Measurements from ENCODE around the gene PPFIA1.
"Not testable (repeated sequence)": the region's sequence is repeated elsewhere in the genome, so short reads cannot be mapped to it uniquely, and the experiment has no call there.

PPFIA1 gene

GRCh38 chr11:70399681-70400112 lies 129.2 kb downstream of the PPFIA1 start:
- TF ChIP-seq POLR2A (IDR thresholded peaks at IDR 0.05; ENCODE audit: low read length) (peak; percentile 32), GATA1 (IDR thresholded peaks at IDR 0.05; ENCODE audit: low read depth, low read length) (no peak)

DNA sequence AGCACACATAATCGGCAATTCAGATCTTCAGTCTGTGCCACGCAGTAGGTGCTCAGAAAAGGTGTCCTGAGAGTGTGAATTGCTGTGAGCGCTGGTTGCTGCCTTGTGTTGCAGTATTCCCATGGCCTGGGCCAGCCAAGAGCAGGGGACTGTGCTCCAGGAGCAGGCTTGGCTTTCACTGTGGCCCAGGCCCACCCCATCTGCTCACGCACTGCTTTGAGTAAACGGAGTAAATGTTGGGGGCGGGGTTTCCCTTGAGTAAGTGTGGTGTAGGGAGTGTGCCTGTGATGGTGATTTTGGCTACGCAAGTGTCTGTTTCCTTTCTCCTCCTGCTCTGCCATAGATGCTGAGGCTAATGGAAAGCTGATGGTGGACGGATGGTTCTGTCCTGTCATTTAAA lies 130.2 kb downstream of the PPFIA1 start:
- TF ChIP-seq POLR2A (IDR thresholded peaks at IDR 0.05; ENCODE audit: low read length) (no peak), GATA1 (IDR thresholded peaks at IDR 0.05; ENCODE audit: low read depth, low read length) (no peak)
- DNase-seq: peak in 1 of 2 experiments; percentile 9

More at GRCh38 chr11:70399681-70400112, 129.2 kb downstream of the PPFIA1 start:
- peak; percentile 53 to 74 for DNase-seq

DNA sequence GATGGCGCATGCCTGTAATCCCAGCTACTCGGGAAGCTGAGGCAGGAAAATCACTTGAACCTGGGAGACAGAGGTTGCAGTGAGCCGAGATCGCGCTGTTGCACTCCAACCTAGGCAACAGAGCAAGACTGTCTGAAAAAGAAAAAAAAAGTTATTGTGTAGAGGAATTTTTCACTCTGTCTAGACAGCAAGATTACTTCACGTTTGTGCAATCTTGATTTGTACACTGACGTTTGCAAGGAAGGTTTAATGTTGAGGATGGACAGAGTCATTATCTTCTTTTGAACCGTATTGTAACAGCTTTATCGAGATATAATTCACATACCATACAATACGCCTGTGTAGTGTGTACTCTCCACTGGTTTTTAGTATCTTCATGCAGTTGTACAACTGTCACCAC lies 131.5 kb downstream of the PPFIA1 start:
- DNase-seq: no peak
- no peak for TF ChIP-seq GATA1 (IDR thresholded peaks at IDR 0.05; ENCODE audit: low read depth, low read length)
- no peak for TF ChIP-seq POLR2A (IDR thresholded peaks at IDR 0.05; ENCODE audit: low read length)

DNA sequence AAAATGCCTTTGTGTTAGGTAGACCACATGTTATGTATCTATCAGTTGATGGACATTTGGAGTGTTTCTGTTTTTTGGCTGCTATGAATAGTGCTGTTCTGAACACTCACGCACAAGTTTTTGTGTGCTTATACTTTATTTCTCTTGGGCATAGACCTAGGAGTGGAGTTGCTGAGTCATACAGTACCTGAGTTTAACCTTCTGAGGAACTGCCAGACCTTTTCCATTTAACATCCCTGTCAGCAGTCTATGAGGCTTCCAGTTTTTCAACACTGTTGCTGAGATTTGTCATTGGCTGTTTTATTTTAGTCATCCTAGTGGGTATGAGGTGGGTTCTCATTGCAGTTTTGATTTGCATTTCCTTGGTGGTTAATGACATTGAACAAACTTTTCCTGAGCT lies 132.2 kb downstream of the PPFIA1 start:
- DNase-seq: no peak
- TF ChIP-seq POLR2A (IDR thresholded peaks at IDR 0.05; ENCODE audit: low read length) (no peak), GATA1 (IDR thresholded peaks at IDR 0.05; ENCODE audit: low read depth, low read length) (no peak)

DNA sequence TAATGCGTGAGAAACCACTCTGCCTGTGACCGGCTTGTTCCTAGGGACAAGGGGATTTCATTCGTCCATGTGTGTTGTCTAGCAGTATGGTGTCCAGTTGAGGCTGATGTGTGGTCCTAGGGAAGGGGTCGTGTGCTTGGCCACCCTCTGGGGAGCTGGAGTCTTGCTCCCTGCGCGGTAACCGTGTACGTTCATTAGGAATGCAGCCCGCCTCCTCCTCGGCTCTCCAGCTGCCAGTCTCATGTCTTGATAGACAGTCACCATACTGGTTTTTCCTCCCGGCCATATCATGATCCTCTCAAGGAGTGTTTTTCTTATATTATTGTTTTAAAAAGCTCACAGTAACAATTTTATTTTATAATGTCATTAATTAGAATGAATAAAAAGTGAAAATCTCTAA lies 133.8 kb downstream of the PPFIA1 start:
- DNase-seq: no peak
- no peak for TF ChIP-seq GATA1 (IDR thresholded peaks at IDR 0.05; ENCODE audit: low read depth, low read length)
- no peak for TF ChIP-seq POLR2A (IDR thresholded peaks at IDR 0.05; ENCODE audit: low read length)

DNA sequence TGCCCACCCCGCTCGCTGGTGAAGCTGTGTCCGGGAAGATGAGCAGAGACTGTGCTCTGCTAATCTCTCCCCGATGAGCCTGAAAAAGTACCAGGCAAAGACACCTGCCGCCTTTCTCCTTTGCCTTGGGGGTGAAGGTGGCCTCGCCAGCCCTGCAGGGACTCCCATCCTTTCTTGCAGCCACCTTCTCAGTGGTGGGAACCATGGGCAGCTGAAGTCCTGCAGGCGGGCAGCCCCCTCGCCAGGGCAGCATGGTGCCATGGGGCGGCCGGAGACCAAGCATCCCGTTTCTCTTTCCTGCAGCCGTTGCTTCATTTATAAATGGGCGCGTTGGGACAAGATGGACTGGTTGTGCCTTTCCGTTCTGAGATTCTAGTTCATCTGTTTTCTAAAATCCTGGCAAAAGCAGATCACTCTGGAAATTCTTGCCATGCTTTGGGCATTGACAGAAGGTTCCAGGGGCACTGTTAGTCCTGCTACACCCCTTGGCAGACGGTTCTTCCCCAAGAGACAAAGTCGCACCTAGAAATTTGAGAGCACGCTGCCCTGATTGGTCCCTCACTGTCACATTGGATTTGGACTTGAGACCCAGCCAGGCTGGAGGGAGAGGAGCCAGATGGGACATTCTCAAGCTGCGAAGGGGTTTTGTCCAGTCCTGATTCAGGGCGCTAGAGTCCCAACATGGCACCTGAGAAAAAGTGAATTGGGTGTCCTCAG lies 135.3 kb downstream of the PPFIA1 start:
- TF ChIP-seq GATA1 (IDR thresholded peaks at IDR 0.05; ENCODE audit: low read depth, low read length) (no peak), POLR2A (IDR thresholded peaks at IDR 0.05; ENCODE audit: low read length) (no peak)
- DNase-seq: no peak

GRCh38 chr11:70407121-70407520 lies 136.6 kb downstream of the PPFIA1 start:
- TF ChIP-seq POLR2A (IDR thresholded peaks at IDR 0.05; ENCODE audit: low read length): no peak
- no peak for TF ChIP-seq GATA1 (IDR thresholded peaks at IDR 0.05; ENCODE audit: low read depth, low read length)
- no peak for DNase-seq

- no peak for DNase-seq
- TF ChIP-seq POLR2A (IDR thresholded peaks at IDR 0.05; ENCODE audit: low read length) (no peak), GATA1 (IDR thresholded peaks at IDR 0.05; ENCODE audit: low read depth, low read length) (no peak)
These were observed 137.3 kb downstream of the PPFIA1 start for GRCh38 chr11:70407814-70408213.

GRCh38 chr11:70408326-70408725 lies 137.8 kb downstream of the PPFIA1 start:
- DNase-seq: not testable (repeated sequence)

DNA sequence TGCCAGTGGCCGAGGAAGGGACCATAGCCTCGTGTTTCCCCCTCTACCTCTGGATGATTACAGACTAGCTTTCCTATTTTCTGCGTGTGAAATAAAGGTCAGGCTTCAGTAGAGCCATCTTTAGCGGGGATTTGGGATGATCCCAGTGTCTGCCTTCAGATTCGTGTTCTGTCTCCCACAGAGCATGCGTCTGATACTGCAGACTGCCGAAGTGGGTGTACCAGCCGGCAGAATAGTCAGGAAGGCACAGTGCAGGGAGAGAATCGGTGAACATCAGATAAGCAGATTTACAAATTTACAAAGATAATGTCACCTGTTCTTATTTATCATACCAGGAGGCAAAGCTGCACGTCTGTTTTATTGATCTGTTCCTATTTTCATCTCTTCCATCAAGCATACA lies 138.9 kb downstream of the PPFIA1 start:
- TF ChIP-seq GATA1 (IDR thresholded peaks at IDR 0.05; ENCODE audit: low read depth, low read length) (no peak), POLR2A (IDR thresholded peaks at IDR 0.05; ENCODE audit: low read length) (no peak)
- no peak for DNase-seq

- DNase-seq: no peak
- no peak for TF ChIP-seq POLR2A (IDR thresholded peaks at IDR 0.05; ENCODE audit: low read length)
- TF ChIP-seq GATA1 (IDR thresholded peaks at IDR 0.05; ENCODE audit: low read depth, low read length): no peak
These were observed 139.4 kb downstream of the PPFIA1 start for GRCh38 chr11:70409871-70410270.

- no peak for DNase-seq
- TF ChIP-seq POLR2A (IDR thresholded peaks at IDR 0.05; ENCODE audit: low read length): no peak
- no peak for TF ChIP-seq GATA1 (IDR thresholded peaks at IDR 0.05; ENCODE audit: low read depth, low read length)
These were observed 140.1 kb downstream of the PPFIA1 start for GRCh38 chr11:70410276-70411205.

- no peak for TF ChIP-seq GATA1 (IDR thresholded peaks at IDR 0.05; ENCODE audit: low read depth, low read length)
- TF ChIP-seq POLR2A (IDR thresholded peaks at IDR 0.05; ENCODE audit: low read length): no peak
- no peak for DNase-seq
These were observed 141.4 kb downstream of the PPFIA1 start for GRCh38 chr11:70411713-70412452.

DNA sequence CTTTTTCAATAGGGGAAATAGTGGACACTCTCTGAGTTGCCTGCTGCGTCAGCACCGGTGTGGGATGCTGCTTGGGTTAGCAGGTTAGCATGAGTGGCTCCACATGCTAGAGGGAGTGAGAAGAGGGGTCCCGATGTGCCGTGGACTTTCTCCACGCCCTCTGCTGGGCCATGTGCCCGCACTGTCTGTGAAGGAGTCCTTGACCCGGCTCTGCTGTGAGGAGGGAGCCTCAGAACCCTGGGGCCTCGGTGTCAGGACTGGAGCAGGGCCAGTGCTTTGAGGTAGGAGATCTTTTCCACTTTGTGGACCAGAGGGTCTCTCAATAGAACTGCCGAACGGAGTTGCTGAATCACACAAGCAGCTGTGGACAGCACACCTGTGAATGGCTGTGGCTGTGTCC lies 142.7 kb downstream of the PPFIA1 start:
- no peak for DNase-seq
- TF ChIP-seq GATA1 (IDR thresholded peaks at IDR 0.05; ENCODE audit: low read depth, low read length) (no peak), POLR2A (IDR thresholded peaks at IDR 0.05; ENCODE audit: low read length) (no peak)
